Ovary (tissue), 9 donors: ENCODE results near the gene CDYL2. TPM values are rescaled to one million over a fixed set of nuclear protein-coding genes. Genes with fewer than 3 reads are reported as not detected.
"Not testable (repeated sequence)": the region's sequence is repeated elsewhere in the genome, so short reads cannot be mapped to it uniquely, and the experiment has no call there.

Experiments used
- DNase-seq, 5 donors: peaks; one replicate each; pipeline ENCODE4 v3.0.0-alpha.2; 2019 to 2020
- H3K27ac ChIP-seq, 2 donors: fragments of 200-600 bp; one replicate each; pipeline versions ENCODE4 v1.5.1 to v1.8.0; 2019 to 2022
- H3K27me3 ChIP-seq: fragments of 200-600 bp; one replicate; pipeline ENCODE4 v1.8.0; 2022
- H3K36me3 ChIP-seq: fragments of 200-600 bp; sonication (generic); one replicate; pipeline ENCODE4 v1.5.1; 2019
- H3K4me1 ChIP-seq: one replicate; pipeline ENCODE4 v1.8.1; 2013; ENCODE audit warnings: mild to moderate bottlenecking, moderate library complexity; ENCODE audit not compliant: insufficient read depth
- H3K4me3 ChIP-seq: fragments of 200-600 bp; sonication (generic); one replicate; pipeline ENCODE4 v1.5.1; 2017
- H3K9me3 ChIP-seq, 2 donors: fragments of 200-600 bp in 1 of 2; sonication (generic) in 1 of 2; one replicate each; pipeline versions ENCODE4 v1.5.1 to v1.8.1; 2013 to 2019; ENCODE audit warnings: mild to moderate bottlenecking in 1 of 2, moderate library complexity in 1 of 2
- EP300 ChIP-seq: sonication (generic); formaldehyde crosslinking; IDR thresholded peaks from one replicate; pipeline ENCODE4 v1.6.1; 2017; ENCODE audit warnings: antibody characterized with exemption
- POLR2A ChIP-seq: fragments of 450-650 bp; IDR thresholded peaks from one replicate; pipeline ENCODE4 v1.6.1; 2017; ENCODE audit warnings: antibody characterized with exemption, mild to moderate bottlenecking, moderate library complexity
- WGBS, 3 donors: extraction: QIAGEN DNeasy Blood & Tissue Kit in 1 of 3; methylation state at CpG; one replicate each; pipeline versions ENCODE4 v1.1.5 to v1.1.7; 2013 to 2017; 5-methylcytosine and 5-hydroxymethylcytosine counted together
- intact Hi-C, 4 donors: fragments of 100-400 bp; cut with DNase I; formaldehyde crosslinking; loops; one replicate each; pipeline versions ENCODE4 v1.11.0 to v1.15.1; 2022 to 2023
- polyA plus RNA-seq, 2 donors: library from polyadenylated mRNA; stranded (reverse); fragments of 200-250 nt in 1 of 2; fragments of 350-450 nt in 1 of 2; fragmentation: Illumina TruSeq in 1 of 2; extraction: RNeasy Lipid Tissue Mini Kit (QIAGEN cat#74804) in 1 of 2; gene quantifications; one replicate each; pipeline ENCODE4 v1.2.3, GENCODE V29; 2013 to 2014
- total RNA-seq, 7 donors: library from RNA; depleted of rRNA in 2 of 7; stranded (reverse); fragments of >200 nt in 2 of 7; fragmentation: NEBNext Ultra II Directional in 3 of 7; extraction: Animal tissue kit (Norgen Biotek cat#: 25700) in 3 of 7; gene quantifications; one replicate each; pipeline versions ENCODE4 v1.1.0 to v1.2.4, GENCODE V29; 2016 to 2023
- TF ChIP-seq, protein P1 (sequence below), 3 donors: fragments of 450-650 bp in 2 of 3; fragments of 200-600 bp in 1 of 3; IDR thresholded peaks; one replicate each; pipeline versions ENCODE4 v1.5.1 to v1.8.0; 2016 to 2022; ENCODE audit warnings: antibody characterized with exemption in 3 of 3, mild to moderate bottlenecking in 1 of 3
- donor health status: DM: no; HTN: no; CAD: no; lungs with moderate emphysema.
- donor health status: DM: no; HTN: no; CAD: no.
- donor health status: Bipolar disorder and iron deficiency.
- donor health status: DM: yes; HTN: yes; CAD: no.
- donor health status: DM: no; HTN: no; CAD: no.
- donor health status: DM: yes; HTN: yes; CAD: no.

The CDYL2 gene
- total and polyA plus RNA-seq, 9 donors, result 0.48 to 4.4 (median 1.8) TPM

GRCh38 chr16:80733407-80733806, 71.0 kb downstream of the CDYL2 start:
- H3K9me3 ChIP-seq, result no peaks in the 10 kb centered on the region
- 31 to 42% (median 38%) methylated on average over 2 of the region's 2 CpGs for WGBS, 3 donors
- no peak for TF ChIP-seq EP300
- TF ChIP-seq POLR2A, result no peak
- TF ChIP-seq, protein P1, sequence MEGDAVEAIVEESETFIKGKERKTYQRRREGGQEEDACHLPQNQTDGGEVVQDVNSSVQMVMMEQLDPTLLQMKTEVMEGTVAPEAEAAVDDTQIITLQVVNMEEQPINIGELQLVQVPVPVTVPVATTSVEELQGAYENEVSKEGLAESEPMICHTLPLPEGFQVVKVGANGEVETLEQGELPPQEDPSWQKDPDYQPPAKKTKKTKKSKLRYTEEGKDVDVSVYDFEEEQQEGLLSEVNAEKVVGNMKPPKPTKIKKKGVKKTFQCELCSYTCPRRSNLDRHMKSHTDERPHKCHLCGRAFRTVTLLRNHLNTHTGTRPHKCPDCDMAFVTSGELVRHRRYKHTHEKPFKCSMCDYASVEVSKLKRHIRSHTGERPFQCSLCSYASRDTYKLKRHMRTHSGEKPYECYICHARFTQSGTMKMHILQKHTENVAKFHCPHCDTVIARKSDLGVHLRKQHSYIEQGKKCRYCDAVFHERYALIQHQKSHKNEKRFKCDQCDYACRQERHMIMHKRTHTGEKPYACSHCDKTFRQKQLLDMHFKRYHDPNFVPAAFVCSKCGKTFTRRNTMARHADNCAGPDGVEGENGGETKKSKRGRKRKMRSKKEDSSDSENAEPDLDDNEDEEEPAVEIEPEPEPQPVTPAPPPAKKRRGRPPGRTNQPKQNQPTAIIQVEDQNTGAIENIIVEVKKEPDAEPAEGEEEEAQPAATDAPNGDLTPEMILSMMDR (IDR thresholded peaks at IDR 0.05), result no peak
- no peak overlapping the region for H3K4me3 ChIP-seq
- DNase-seq, result no peak
- H3K27ac ChIP-seq, result no peak overlapping the region
- peaks cover 3% of the 10 kb centered on the region for H3K4me1 ChIP-seq
- no peaks in the 10 kb centered on the region for H3K27me3 ChIP-seq
- intact Hi-C loops, result no loop called here
- no peaks in the 10 kb centered on the region for H3K36me3 ChIP-seq

- intact Hi-C loops, result no loop called here
- no peak overlapping the region for H3K4me3 ChIP-seq
- WGBS, 3 donors, result 90 to 97% (median 95%) methylated on average over 2 of the region's 2 CpGs
- TF ChIP-seq, protein P1 (IDR thresholded peaks at IDR 0.05), result no peak
- TF ChIP-seq POLR2A, result no peak
- no peak for TF ChIP-seq EP300
- H3K27ac ChIP-seq, result no peak overlapping the region
- H3K9me3 ChIP-seq, result no peaks in the 10 kb centered on the region
- peaks cover 3% of the 10 kb centered on the region for H3K4me1 ChIP-seq
- H3K27me3 ChIP-seq, result no peaks in the 10 kb centered on the region
- no peaks in the 10 kb centered on the region for H3K36me3 ChIP-seq
- no peak for DNase-seq
These were observed 72.5 kb downstream of the CDYL2 start for GRCh38 chr16:80731915-80732314.

DNA sequence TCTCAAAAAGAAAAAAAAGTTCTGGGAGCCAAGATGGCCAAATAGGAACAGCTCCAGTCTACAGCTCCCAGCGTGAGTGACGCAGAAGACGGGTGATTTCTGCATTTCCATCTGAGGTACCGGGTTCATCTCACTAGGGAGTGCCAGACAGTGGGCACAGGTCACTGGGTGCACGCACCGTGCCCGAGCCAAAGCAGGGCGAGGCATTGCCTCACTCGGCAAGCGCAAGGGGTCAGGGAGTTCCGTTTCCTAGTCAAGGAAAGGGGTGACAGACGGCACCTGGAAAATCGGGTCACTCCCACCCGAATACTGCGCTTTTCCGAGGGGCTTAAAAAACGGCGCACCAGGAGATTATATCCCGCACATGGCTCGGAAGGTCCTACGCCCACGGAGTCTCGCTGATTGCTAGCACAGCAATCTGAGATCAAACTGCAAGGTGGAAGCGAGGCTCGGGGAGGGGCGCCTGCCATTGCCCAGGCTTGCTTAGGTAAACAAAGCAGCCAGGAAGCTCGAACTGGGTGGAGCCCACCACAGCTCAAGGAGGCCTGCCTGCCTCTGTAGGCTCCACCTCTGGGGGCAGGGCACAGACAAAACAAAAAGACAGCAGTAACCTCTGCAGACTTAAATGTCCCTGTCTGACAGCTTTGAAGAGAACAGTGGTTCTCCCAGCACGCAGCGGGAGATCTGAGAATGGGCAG, 77.2 kb downstream of the CDYL2 start:
- 94 to 95% (median 95%) methylated on average over 29 of the region's 29 CpGs for WGBS, 3 donors
- H3K4me1 ChIP-seq, intact Hi-C loops, H3K27ac ChIP-seq, DNase-seq, H3K9me3 ChIP-seq, H3K36me3 ChIP-seq, H3K4me3 ChIP-seq, H3K27me3 ChIP-seq: not testable (repeated sequence)

GRCh38 chr16:80725566-80726162, 78.7 kb downstream of the CDYL2 start:
- H3K36me3 ChIP-seq, result no peaks in the 10 kb centered on the region
- 91 to 92% (median 92%) methylated on average over 9 of the region's 9 CpGs for WGBS, 3 donors
- H3K4me3 ChIP-seq, result no peak overlapping the region
- no peak overlapping the region for H3K27ac ChIP-seq
- H3K9me3 ChIP-seq, result no peaks in the 10 kb centered on the region
- H3K4me1 ChIP-seq, result no peaks in the 10 kb centered on the region
- TF ChIP-seq, protein P1 (IDR thresholded peaks at IDR 0.05), result no peak
- TF ChIP-seq EP300, result no peak
- TF ChIP-seq POLR2A, result no peak
- DNase-seq, result no peak
- H3K27me3 ChIP-seq, result no peaks in the 10 kb centered on the region
- intact Hi-C loops, result no loop called here

DNA sequence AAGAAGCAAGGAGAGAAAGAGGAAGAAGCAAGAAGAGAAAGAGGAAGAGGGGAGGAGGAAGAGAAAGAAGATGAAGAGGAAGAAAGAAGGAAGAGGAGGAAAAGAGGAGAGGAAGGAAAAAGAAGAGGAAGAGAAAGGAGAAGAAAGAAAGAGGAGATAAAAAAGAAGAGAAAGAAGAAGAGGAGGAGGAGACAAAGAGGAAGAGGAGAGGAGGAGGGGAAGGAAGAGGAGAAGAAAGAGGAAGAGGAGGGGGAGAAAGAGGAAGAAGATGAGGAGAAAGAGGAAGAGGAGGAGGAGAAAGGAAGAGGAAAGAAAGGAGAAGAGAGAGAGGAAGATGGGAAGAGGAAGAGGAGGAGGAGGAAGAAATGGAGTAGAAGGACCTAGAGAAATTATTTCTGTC, 80.4 kb downstream of the CDYL2 start:
- TF ChIP-seq EP300 (no peak), POLR2A (no peak)
- TF ChIP-seq, protein P1 (IDR thresholded peaks at IDR 0.05), result no peak
- Histone ChIP-seq H3K36me3 (no peaks in the 10 kb centered on the region), H3K27ac (no peak overlapping the region), H3K27me3 (no peaks in the 10 kb centered on the region), H3K4me3 (no peak overlapping the region), H3K4me1 (no peaks in the 10 kb centered on the region), H3K9me3 (no peaks in the 10 kb centered on the region)
- intact Hi-C loops, result no loop called here
- no peak for DNase-seq
